SK-N-SH (cell line): ENCODE measurements around the gene NTMT1. TPM values are rescaled to one million over a fixed set of nuclear protein-coding genes. Genes with fewer than 3 reads are reported as not detected.
A peak's percentile ranks its signal among the peaks of the same experiment; 100 is the strongest.

ENCODE experiments used
- CTCF ChIA-PET: fragments of 300-600, 350-600 bp; formaldehyde crosslinking; extraction: SDS; loops from one replicate; lab custom pipeline; 2021; lab: Yijun Ruan, JAX
- POLR2A ChIA-PET: fragments of 350-600 bp; sonication (Branson Sonifier 250); formaldehyde crosslinking; extraction: SDS; loops from one replicate; lab custom pipeline; 2020; ENCODE audit warnings: antibody characterized with exemption, inconsistent platforms; lab: Yijun Ruan, JAX
- DNase-seq: peaks from one replicate; pipeline ENCODE4 v3.0.0; 2012
- H2AFZ ChIP-seq: fragments of 200-600 bp; sonication (generic); 2 replicates; pipeline ENCODE4 v1.8.1; 2016; ENCODE audit warnings: antibody characterized with exemption, mild to moderate bottlenecking, low read depth
- H3F3A ChIP-seq: fragments of 200-600 bp; sonication (generic); replicated peaks from 2 replicates; pipeline ENCODE3; 2016; ENCODE audit warnings: antibody characterized with exemption, mild to moderate bottlenecking; ENCODE audit not compliant: insufficient read depth
- H3K27ac ChIP-seq, 2 experiments: fragments of 200-500 bp in 1 of 2; fragments of 200-600 bp in 1 of 2; sonication (Bioruptor generic) in 1 of 2; sonication (generic), shearing (Covaris generic) in 1 of 2; 2 replicates each; pipeline versions ENCODE4 v1.5.1 to v1.6.1; 2014 to 2016; ENCODE audit warnings: low read depth in 2 of 2, inconsistent platforms in 1 of 2, low read length in 1 of 2, mild to moderate bottlenecking in 1 of 2, mixed read lengths in 1 of 2
- H3K27me3 ChIP-seq: fragments of 200-600 bp; sonication (generic), shearing (Covaris generic); 2 replicates; pipeline ENCODE4 v1.6.1; 2016; ENCODE audit warnings: mixed run types; ENCODE audit not compliant: insufficient read depth
- H3K36me3 ChIP-seq, 2 experiments: fragments of 200-500 bp in 1 of 2; fragments of 200-600 bp in 1 of 2; sonication (Bioruptor generic) in 1 of 2; sonication (generic) in 1 of 2; replicated peaks in 1 of 2; 2 replicates each; pipeline versions ENCODE3 to v1.5.1; 2014 to 2016; ENCODE audit warnings: low read length in 1 of 2, mild to moderate bottlenecking in 1 of 2; ENCODE audit not compliant: insufficient read depth in 2 of 2, control insufficient read depth in 1 of 2
- H3K4me1 ChIP-seq, 2 experiments: fragments of 200-500 bp in 1 of 2; fragments of 200-600 bp in 1 of 2; sonication (Bioruptor generic) in 1 of 2; sonication (generic), shearing (Covaris generic) in 1 of 2; 2 replicates each; pipeline versions ENCODE4 v1.5.1 to v1.6.1; 2014 to 2016; ENCODE audit warnings: low read depth in 1 of 2, low read length in 1 of 2, mixed run types in 1 of 2; ENCODE audit not compliant: insufficient read depth in 2 of 2, control insufficient read depth in 1 of 2
- H3K4me2 ChIP-seq: fragments of 200-600 bp; sonication (generic), shearing (Covaris generic); 2 replicates; pipeline ENCODE4 v1.6.1; 2017; ENCODE audit warnings: mixed run types
- H3K4me3 ChIP-seq, 2 experiments: fragments of 200-500 bp in 1 of 2; fragments of 200-600 bp in 1 of 2; sonication (Bioruptor generic) in 1 of 2; sonication (generic), shearing (Covaris generic) in 1 of 2; 2 replicates each; pipeline versions ENCODE4 v1.5.1 to v1.8.1; 2014 to 2016; ENCODE audit warnings: low read depth in 2 of 2, inconsistent platforms in 1 of 2, low read length in 1 of 2, mild to moderate bottlenecking in 1 of 2, mixed read lengths in 1 of 2, moderate library complexity in 1 of 2
- H3K79me2 ChIP-seq: fragments of 200-600 bp; sonication (generic); 2 replicates; pipeline ENCODE4 v1.8.1; 2017; ENCODE audit warnings: mild to moderate bottlenecking; ENCODE audit not compliant: insufficient read depth
- H3K9ac ChIP-seq: fragments of 200-600 bp; sonication (generic); 2 replicates; pipeline ENCODE4 v1.6.1; 2017; ENCODE audit warnings: mixed run types
- H3K9me2 ChIP-seq: fragments of 200-600 bp; sonication (generic); 2 replicates; pipeline ENCODE4 v1.6.1; 2017; ENCODE audit warnings: mixed run types
- H3K9me3 ChIP-seq: fragments of 200-600 bp; sonication (generic); 2 replicates; pipeline ENCODE4 v1.6.1; 2017; ENCODE audit warnings: mixed run types, mild to moderate bottlenecking, moderate library complexity
- H4K20me1 ChIP-seq: fragments of 200-600 bp; sonication (generic); 2 replicates; pipeline ENCODE4 v1.6.1; 2017; ENCODE audit warnings: mild to moderate bottlenecking, mixed run types; ENCODE audit not compliant: insufficient read depth
- EZH2phosphoT487 ChIP-seq: fragments of 200-600 bp; sonication (generic); IDR thresholded peaks from 2 replicates; pipeline ENCODE4 v1.6.1; 2017; ENCODE audit warnings: low read depth, mixed run types, mild to moderate bottlenecking, antibody characterized with exemption, moderate library complexity, borderline replicate concordance
- FOSL2 ChIP-seq: IDR thresholded peaks from 2 replicates; pipeline ENCODE4 v1.4.0; 2012; ENCODE audit warnings: low read depth, mild to moderate bottlenecking, moderate library complexity, borderline replicate concordance
- FOXM1 ChIP-seq: IDR thresholded peaks from 2 replicates; pipeline ENCODE4 v1.4.0; 2012; ENCODE audit warnings: low read depth, mild to moderate bottlenecking
- GABPA ChIP-seq: IDR thresholded peaks from 2 replicates; pipeline ENCODE4 v1.4.0; 2012; ENCODE audit warnings: low read depth, mild to moderate bottlenecking
- MEF2A ChIP-seq: IDR thresholded peaks from 2 replicates; pipeline ENCODE4 v1.4.0; 2012; ENCODE audit warnings: low read depth, borderline replicate concordance
- NFIC ChIP-seq: IDR thresholded peaks from 2 replicates; pipeline ENCODE4 v1.4.0; 2012; ENCODE audit warnings: borderline replicate concordance
- RAD21 ChIP-seq: IDR thresholded peaks from 2 replicates; pipeline ENCODE4 v1.6.1; 2012; ENCODE audit warnings: mild to moderate bottlenecking, low read length
- TCF12 ChIP-seq: IDR thresholded peaks from 2 replicates; pipeline ENCODE4 v1.4.0; 2012
- TEAD4 ChIP-seq: IDR thresholded peaks from 2 replicates; pipeline ENCODE4 v1.4.0; 2012; ENCODE audit warnings: mild to moderate bottlenecking, borderline replicate concordance; ENCODE audit not compliant: insufficient read depth
- WGBS: methylation state at CpG from one replicate; pipeline ENCODE4 v1.1.6; 2017; ENCODE audit warnings: low lambda C conversion rate; 5-methylcytosine and 5-hydroxymethylcytosine counted together
- polyA plus RNA-seq, 3 experiments: library from polyadenylated mRNA; depleted of rRNA; stranded (reverse); fragments of >200 nt; gene quantifications; 2 replicates each; pipeline ENCODE4 v1.2.3, GENCODE V29; 2012
- TF ChIP-seq, protein P1 (sequence below): IDR thresholded peaks from 2 replicates; pipeline ENCODE4; 2012
- TF ChIP-seq, protein P2 (sequence below): IDR thresholded peaks from 2 replicates; pipeline ENCODE4 v1.4.0; 2012; ENCODE audit warnings: low read depth, borderline replicate concordance
- TF ChIP-seq, protein P3 (sequence below): fragments of 200-600 bp; sonication (generic); IDR thresholded peaks from 2 replicates; pipeline ENCODE4 v1.6.1; 2017; ENCODE audit warnings: antibody characterized with exemption, mild to moderate bottlenecking, moderate library complexity

Gene NTMT1
- polyA plus RNA-seq, 1 of the 3 experiments (the other 2 are of a cell fraction) = 78.3 TPM

DNA sequence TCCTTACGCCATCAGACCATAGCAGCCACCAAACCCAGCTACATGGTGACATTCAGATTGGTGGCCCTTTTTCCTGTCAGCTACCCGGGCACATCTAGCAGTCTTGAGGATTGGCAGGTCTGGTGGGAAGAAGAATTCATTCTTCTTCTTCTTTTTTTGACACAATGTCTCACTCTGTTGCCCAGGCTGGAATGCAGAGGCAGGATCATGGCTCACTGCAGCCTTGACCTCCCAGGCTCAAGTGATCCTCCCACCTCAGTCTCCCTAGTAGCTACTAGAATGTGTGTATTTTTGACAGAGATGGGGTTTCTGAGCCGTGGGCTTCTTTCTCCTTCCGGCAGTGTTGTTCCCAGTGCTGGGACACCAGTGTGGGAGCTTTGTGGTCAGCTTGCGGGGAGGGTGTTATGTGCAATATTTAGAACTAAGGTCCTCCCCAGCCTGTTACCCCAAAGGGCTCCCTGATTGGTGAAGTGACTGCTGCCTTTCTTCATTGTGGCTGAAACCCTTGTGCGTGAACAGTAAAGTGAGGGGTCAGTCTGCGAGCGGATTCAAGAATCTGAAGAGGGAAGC, 3.4 kb downstream of the NTMT1 start:
- Histone ChIP-seq H3K27me3 (no peaks in the 10 kb centered on the region), H3K4me1 (peaks cover 18 to 36% of the 10 kb centered on the region in 2 experiments; a peak in 2 of 4 replicates), H3K9me3 (no peaks in the 10 kb centered on the region), H3K79me2 (peaks cover 86% of the 10 kb centered on the region), H3F3A (peaks cover 12% of the 10 kb centered on the region), H2AFZ (no peak overlapping the region), H3K9me2 (no peaks in the 10 kb centered on the region), H4K20me1 (peaks cover 64% of the 10 kb centered on the region), H3K36me3 (peaks cover 8 to 14% of the 10 kb centered on the region in 2 experiments), H3K4me3 (no peak overlapping the region), H3K4me2 (peak overlapping the region; percentile 84; the same call in 1 of the 2 replicates), H3K9ac (no peak overlapping the region), H3K27ac (no peak overlapping the region)
- POLR2A ChIA-PET = interaction anchor here (0.6 to 0.8 kb wide), 2 partner anchors 11 to 182 kb away, joined by 3 read pairs; no protein-coding TSS in a partner anchor
- TF ChIP-seq TCF12 = no peak
- WGBS = 95% methylated on average over 8 of the region's 8 CpGs
- CTCF ChIA-PET = interaction anchor here (0.9 to 12.8 kb wide), 9 partner anchors 11 to 498 kb away, joined by 4 to 212 read pairs (median 6); partner anchors contain the start of gene ASB6
- no peak for DNase-seq

DNA sequence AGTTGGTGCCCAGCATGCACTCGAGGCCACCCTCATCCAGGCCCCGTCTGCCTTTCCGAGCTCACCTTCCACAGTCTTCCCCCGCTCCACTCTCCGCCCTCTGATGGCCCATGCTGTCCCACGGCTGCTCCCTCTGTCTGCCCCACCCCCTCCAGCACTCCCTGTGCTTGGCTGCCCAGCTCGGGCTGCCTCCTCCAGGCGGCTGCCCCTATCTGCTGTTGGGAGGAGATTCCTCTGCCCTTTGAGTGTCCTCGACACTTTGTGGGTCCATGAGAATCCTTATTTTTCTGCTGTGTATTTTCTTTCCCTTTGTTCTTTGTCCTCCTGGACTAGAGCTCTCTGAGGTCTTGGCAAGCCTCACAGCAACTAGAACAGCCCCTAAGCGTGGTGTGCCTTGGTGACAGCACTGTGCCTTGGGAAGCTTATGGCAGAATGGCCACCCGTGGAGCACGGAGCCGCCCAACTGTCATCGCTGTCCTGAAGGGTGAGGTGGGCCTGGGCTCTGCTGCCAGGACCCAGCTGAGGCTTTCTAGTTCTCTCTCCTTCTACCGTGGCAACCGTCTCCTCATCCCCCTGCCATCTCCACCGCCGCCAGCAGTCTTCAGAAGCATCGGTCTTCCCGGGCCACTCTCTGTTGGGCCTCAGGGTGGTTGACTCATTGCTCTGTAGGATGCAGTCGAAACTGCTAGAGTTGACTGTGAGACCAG, 5.2 kb downstream of the NTMT1 start:
- Histone ChIP-seq H3K9me3 (no peaks in the 10 kb centered on the region), H3K4me2 (no peak overlapping the region), H3K9me2 (no peaks in the 10 kb centered on the region), H3K9ac (no peak overlapping the region), H4K20me1 (peaks cover 74% of the 10 kb centered on the region), H3K27ac (peak overlapping the region in 1 of 2 experiments; percentile 11; a peak in 1 of 4 replicates), H3K4me3 (no peak overlapping the region), H3K36me3 (peaks cover 17 to 29% of the 10 kb centered on the region in 2 experiments), H3K27me3 (no peaks in the 10 kb centered on the region), H3K79me2 (peaks cover 97% of the 10 kb centered on the region), H3K4me1 (peaks cover 18 to 36% of the 10 kb centered on the region in 2 experiments; a peak in 2 of 4 replicates), H3F3A (peaks cover 6% of the 10 kb centered on the region), H2AFZ (no peak overlapping the region)
- no peak for DNase-seq
- TF ChIP-seq MEF2A (no peak), TEAD4 (no peak), FOXM1 (no peak), TCF12 (no peak)
- TF ChIP-seq, protein P1, sequence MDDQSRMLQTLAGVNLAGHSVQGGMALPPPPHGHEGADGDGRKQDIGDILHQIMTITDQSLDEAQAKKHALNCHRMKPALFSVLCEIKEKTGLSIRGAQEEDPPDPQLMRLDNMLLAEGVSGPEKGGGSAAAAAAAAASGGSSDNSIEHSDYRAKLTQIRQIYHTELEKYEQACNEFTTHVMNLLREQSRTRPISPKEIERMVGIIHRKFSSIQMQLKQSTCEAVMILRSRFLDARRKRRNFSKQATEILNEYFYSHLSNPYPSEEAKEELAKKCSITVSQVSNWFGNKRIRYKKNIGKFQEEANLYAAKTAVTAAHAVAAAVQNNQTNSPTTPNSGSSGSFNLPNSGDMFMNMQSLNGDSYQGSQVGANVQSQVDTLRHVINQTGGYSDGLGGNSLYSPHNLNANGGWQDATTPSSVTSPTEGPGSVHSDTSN = no peak
- CTCF ChIA-PET = interaction anchor here (0.8 to 12.8 kb wide), 10 partner anchors 8 to 500 kb away, joined by 3 to 212 read pairs (median 5); partner anchors contain the start of genes ASB6 and C9orf50
- POLR2A ChIA-PET = interaction anchor here (1.0 to 1.6 kb wide), 2 partner anchors 9 to 11 kb away, joined by 5 to 8 read pairs; partner anchors contain the start of gene C9orf50
- WGBS = 74% methylated on average over 19 of the region's 21 CpGs

DNA sequence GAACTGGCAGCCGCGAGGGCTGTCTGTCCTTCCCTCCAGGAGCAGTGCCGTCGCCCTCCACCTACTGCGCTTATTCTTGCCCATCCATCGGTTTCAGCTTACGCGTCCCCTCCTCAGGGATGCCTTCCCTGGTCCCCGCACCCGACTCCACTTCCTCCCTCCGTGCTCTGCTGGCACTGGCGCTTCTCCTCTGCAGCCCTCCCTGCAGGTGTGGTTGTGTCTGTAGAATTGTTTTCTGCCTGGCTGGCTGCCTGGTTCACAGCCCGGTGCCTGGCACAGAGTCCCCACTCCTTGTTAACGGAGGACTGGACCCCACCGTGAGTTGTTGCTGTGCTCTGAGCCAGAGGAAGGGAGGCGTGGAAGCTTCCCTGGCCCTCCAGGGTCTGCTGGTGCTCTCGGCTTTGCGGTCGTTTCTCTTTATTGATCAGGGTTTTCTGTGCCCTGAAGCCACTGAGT, 5.7 kb downstream of the NTMT1 start:
- Histone ChIP-seq H3K4me2 (no peak overlapping the region), H3K4me3 (no peak overlapping the region), H3K9ac (no peak overlapping the region), H3F3A (peaks cover 2% of the 10 kb centered on the region), H3K9me3 (no peaks in the 10 kb centered on the region), H3K36me3 (peaks cover 17 to 31% of the 10 kb centered on the region in 2 experiments), H3K27ac (no peak overlapping the region; a peak in 1 of 4 replicates), H2AFZ (no peak overlapping the region), H3K4me1 (peaks cover 18 to 34% of the 10 kb centered on the region in 2 experiments; a peak in 2 of 4 replicates), H4K20me1 (peaks cover 74% of the 10 kb centered on the region), H3K27me3 (no peaks in the 10 kb centered on the region), H3K9me2 (no peaks in the 10 kb centered on the region), H3K79me2 (peaks cover 91% of the 10 kb centered on the region)
- POLR2A ChIA-PET = no interaction called here
- no peak for DNase-seq
- WGBS = 86% methylated on average over 18 of the region's 19 CpGs
- CTCF ChIA-PET = interaction anchor here (0.8 to 12.8 kb wide), 6 partner anchors 9 to 491 kb away, joined by 3 to 212 read pairs (median 3); partner anchors contain the start of genes ASB6 and C9orf50
- no peak for TF ChIP-seq GABPA
- TF ChIP-seq, protein P2, sequence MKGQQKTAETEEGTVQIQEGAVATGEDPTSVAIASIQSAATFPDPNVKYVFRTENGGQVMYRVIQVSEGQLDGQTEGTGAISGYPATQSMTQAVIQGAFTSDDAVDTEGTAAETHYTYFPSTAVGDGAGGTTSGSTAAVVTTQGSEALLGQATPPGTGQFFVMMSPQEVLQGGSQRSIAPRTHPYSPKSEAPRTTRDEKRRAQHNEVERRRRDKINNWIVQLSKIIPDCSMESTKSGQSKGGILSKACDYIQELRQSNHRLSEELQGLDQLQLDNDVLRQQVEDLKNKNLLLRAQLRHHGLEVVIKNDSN = no peak
- TF ChIP-seq, protein P3, sequence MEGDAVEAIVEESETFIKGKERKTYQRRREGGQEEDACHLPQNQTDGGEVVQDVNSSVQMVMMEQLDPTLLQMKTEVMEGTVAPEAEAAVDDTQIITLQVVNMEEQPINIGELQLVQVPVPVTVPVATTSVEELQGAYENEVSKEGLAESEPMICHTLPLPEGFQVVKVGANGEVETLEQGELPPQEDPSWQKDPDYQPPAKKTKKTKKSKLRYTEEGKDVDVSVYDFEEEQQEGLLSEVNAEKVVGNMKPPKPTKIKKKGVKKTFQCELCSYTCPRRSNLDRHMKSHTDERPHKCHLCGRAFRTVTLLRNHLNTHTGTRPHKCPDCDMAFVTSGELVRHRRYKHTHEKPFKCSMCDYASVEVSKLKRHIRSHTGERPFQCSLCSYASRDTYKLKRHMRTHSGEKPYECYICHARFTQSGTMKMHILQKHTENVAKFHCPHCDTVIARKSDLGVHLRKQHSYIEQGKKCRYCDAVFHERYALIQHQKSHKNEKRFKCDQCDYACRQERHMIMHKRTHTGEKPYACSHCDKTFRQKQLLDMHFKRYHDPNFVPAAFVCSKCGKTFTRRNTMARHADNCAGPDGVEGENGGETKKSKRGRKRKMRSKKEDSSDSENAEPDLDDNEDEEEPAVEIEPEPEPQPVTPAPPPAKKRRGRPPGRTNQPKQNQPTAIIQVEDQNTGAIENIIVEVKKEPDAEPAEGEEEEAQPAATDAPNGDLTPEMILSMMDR = no peak
- no peak for TF ChIP-seq TCF12
- TF ChIP-seq MEF2A = no peak
- no peak for TF ChIP-seq RAD21
- TF ChIP-seq, protein P1 = no peak
- no peak for TF ChIP-seq FOXM1
- no peak for TF ChIP-seq NFIC
- TF ChIP-seq EZH2phosphoT487 = no peak
- TF ChIP-seq FOSL2 = no peak
